GM18873 (cell line): ENCODE measurements around the gene ATP2B1.

Experiments
- ATAC-seq: cut with Tn5 transposase; IDR thresholded peaks from one replicate; pipeline ENCODE4 v1.9.1; 2021; ENCODE audit warnings: mild to moderate bottlenecking, moderate library complexity, moderate number of reproducible peaks; ENCODE audit not compliant: unreplicated experiment, low FRiP score

Gene ATP2B1

DNA sequence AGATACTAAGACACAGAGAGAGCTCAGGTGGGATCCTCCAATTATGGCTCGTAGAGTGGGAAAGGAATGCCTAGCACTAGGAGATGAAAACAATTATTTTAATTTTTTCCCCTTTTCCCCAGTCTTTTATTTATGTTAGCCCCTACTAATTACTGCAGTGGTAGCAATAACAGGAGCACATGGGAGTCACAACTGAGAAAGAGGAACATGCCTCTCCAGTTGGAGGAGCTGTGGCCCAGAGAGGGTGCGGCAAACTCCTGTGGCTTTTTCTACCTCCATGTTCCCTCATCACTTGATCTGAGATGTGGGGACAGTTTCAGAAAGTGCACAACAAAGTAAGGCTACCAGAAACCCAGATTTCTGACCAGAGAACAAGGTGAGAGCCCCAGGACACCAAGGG lies 156.9 kb downstream of the ATP2B1 start:
- ATAC-seq = no peak

DNA sequence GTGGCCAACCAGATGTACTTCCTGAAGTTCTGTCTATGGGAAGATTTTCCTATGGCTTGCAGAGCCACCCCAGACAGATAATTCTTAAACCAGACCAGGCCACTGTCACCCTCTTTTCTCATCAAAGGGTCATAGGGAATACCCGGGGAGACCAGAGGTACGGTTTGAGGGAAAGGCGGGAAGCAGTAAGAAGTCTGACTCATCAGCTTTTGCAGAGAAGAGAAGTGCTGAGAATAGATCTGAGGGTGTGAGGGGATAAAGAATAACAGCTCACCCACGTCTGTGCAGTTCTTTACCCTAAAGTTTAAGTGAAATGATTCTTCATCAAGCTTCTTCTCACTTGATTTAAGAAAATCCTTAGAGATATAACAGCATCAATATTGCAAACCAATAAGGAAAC lies 161.5 kb downstream of the ATP2B1 start:
- ATAC-seq = no peak

DNA sequence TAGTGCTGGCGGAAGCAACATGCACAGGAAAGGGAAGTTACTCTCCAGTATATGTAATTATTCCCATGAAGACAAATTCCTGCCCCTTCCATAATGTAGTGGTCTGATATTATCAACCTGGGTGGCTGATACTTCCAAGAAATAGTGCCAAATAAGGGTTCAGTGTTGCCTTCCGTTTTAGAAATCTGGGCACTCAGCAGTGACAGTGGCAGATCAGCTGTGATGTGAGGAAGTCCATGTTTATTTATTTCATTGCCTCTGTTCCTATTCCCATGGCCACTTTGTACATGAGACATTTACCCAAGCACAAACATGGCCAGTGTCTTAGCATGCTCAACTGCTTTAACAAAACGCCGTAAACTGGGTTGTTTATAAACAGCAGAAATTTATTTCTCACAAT lies 162.5 kb downstream of the ATP2B1 start:
- no peak for ATAC-seq

DNA sequence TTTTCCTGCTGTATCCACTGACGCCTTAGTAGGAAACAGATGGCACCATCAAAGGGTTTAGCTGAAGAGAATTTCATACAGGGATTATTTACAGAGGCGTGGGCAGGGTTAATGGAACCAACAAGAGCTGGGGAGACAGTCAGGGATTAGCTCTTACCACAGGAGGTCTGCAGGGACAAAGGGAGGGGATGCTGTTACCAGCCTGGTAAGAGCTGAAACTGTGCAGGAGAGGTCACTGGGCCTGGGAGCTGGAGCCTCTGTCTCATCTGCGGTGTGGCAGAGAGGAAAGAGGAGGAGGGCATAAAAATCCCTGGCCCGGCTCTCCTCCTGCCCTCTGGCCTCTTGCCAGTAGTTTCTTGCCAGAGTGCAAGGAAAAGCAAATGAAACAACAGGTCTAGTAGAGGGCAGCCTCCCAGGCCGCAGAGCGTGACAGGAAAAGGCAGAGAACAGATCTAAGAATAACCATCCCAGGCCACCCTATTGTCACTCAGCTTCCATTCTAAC lies 163.9 kb downstream of the ATP2B1 start:
- ATAC-seq = no peak

DNA sequence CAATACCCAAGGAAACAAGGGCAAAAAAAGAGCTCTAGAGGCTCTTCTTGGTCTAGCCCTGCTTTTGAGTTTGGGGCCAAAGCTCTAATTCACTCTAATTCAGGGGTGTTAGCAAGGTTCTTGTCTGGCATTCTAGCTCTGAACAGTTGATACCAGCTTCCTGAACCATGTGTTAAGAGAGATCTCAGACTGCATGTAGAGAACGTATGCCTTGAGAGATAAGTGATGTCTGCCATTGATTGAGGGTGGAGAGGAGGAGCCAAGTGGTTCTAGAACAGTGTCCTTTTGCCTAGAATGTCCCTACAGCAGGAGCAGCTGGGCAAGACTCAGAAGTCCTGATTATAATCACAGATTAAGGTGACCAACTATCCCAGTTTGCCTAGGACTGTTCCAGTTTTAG lies 164.6 kb downstream of the ATP2B1 start:
- no peak for ATAC-seq

DNA sequence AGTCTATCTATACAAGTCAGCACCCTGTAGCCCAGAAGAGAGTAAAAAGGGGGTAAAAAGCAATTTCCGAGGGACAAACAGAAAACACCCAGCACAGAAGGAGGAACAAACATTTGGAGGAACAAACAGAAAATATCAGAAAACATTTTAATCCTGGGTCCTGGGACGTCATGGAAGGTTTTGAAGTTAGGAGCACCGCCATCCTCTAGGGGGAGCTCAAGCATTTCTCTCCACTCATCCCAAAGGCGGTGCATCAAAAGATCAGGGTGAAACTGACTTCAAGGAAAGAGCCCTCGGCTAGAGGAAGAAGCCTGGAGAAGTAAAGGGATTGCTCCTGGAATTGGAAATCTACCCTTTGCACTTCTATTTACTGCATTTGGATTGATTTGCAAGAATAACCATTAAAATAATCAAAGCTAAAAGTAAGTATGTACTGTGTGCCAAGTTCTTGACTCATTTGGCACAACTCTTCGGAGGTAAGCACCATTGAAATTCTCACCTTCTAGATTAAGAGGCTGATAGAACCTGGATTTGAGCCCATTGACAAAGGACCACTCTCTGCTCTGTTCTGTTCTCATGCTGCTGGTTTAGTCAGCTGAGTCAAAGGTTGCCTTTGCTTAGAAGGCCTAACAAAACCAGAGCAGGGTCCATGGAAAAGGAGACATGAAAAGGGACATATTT lies 165.6 kb downstream of the ATP2B1 start:
- peak; percentile 72 for ATAC-seq

DNA sequence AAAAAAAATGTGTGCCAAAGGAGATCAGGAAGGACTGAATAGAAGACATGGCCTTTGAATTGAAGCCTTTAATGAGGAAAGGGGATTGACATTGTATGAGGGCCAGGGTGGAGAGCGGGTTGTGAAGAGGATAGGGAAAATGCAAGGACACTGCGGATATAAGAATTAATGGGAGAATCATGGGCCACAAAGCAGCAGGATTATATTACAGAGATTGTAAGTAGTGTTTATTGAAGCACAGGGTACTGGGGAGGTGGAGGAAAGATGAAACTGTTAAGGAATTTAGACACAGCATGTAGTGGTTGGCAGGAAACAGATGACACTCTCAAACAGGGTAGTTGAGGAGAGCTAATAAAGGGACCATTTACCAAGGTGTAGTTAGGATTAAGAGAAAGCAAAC lies 166.4 kb downstream of the ATP2B1 start:
- no peak for ATAC-seq

DNA sequence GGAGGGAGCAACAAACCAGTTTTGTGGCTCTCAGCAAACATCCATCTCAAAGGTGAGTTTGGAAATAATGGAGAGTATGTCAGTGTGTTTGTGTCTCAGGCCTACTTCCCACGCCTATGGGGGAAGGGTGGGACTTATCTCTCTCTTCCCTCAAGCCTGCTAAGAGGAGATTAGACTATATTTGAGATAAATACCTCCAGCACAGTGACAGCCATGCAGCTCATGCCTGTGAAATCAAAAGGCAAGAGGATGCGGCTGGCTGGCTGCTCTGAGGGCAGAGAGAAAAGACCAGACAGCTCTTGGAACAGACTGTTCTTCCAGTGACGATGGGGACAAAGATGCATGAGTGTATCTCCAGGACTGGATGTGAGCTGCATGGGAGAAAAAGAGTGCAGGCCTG lies 168.1 kb downstream of the ATP2B1 start:
- ATAC-seq = no peak

DNA sequence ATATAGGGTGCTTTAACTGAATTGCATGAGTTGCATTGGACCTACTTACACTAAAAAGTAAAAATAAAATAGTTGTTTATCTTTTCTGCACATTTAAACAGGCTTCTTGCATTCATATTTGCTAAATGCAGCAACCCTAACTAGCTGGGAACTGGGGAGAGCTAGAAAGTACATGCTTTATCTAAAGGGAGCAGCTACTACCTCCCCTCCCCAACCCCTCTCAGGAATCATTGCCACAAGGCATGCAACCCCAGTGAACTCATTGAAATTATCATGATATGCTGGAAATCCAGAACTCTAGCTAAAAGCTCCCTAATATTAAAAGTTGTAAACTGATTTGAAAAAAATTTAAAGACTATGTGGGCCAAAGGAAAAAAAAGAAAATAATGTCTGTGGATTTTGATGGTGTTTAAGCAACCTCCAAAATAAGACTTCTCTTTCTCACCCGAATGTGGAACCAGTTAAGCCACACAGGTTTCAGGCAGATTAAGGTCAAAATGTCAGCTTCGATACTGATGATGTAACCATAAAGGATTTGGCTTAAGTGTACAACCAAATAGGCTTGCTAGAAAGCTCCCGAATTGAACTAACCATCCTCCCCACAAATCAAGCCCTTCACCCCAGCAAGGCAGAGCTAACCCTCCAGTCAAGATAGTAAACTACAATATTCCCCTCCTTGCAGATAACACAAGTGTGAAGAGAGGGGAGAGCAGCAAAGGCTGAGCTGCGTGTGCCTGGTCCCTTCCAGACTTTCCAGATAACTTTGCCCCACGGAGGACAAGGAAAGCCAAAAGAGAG lies 169.0 kb downstream of the ATP2B1 start:
- ATAC-seq = no peak

DNA sequence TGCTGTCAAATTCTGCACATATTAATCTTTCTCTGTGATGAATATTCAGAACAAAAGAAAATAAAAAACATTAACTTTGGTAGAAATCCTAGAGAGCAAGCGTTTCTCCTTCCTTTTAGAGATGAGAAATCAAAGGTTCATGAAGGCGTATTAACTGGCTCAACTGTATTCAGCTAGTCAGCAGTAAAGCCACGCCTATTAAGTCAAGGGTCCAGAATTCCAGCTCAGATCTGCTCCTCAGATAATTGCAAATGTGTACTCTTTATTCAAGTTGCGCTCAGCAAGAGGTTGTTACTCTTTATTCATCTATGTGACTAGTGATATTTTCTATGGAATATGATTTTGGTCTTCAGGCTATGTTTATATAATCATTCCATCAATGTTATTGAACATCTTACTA lies 169.7 kb downstream of the ATP2B1 start:
- ATAC-seq = no peak
